SK-N-SH (cell line): ENCODE data around the gene TRIM40.

Experiments used
- CHD2 ChIP-seq: fragments of 150-350 bp; IDR thresholded peaks from 2 replicates; pipeline ENCODE4 v1.6.1; 2018; ENCODE audit warnings: low read length; ENCODE audit not compliant: partially characterized antibody
- CTCF ChIP-seq: fragments of 200-600 bp; sonication (generic); IDR thresholded peaks from 2 replicates; pipeline ENCODE4 v1.6.1; 2017; ENCODE audit warnings: antibody characterized with exemption, mild to moderate bottlenecking, moderate library complexity
- IRF3 ChIP-seq: fragments of 150-350 bp; IDR thresholded peaks from 2 replicates; pipeline ENCODE4 v1.6.1; 2016; ENCODE audit warnings: mild to moderate bottlenecking, low read depth, low read length
- POLR2AphosphoS5 ChIP-seq: IDR thresholded peaks from 2 replicates; pipeline ENCODE4 v1.6.1; 2012; ENCODE audit warnings: low read depth, low read length
- ZBTB33 ChIP-seq: IDR thresholded peaks from 2 replicates; pipeline ENCODE4 v1.4.0; 2012; ENCODE audit warnings: low read depth, borderline replicate concordance

DNA sequence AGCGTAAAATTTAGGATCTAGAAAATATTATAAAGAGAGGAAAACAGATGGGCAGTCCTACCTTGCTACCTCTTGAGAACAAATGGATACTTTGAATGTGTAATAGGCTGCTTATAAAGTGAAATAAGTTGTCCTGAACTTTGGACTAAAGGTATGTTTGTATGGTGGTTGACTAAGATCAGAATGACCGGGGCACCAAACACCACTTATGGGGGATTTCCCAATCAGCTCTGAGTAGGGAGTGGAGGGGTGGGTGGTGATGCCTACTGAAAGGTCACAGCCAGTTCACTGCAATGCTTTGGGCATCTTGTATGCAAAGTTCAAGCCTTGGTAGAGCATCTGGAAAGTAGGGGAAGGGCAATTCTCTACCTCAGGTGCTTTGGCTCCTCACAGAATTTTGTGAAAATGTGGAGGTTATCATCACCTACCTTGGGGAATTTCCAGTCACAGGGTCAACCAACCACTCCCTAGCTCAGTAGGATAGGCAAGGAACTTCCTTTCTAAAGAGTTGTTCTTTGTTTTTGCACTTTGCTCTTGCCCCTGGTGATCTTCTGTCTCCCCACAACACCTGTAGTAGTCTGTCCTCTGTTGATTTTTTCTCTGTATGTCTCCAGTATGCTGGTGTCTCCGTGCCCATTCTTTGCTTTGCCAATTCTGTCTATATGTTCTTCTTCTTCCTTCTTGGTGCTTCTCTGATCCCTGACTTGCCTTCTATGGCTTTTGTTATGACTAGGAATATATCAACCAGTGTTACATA is 22.8 kb upstream of the TRIM40 start, which contains the start of gene TRIM31:
- no peak for TF ChIP-seq CHD2
- no peak for TF ChIP-seq ZBTB33
- TF ChIP-seq CTCF, result no peak
- TF ChIP-seq IRF3, result no peak
- no peak for TF ChIP-seq POLR2AphosphoS5
